IPS-20b (cell line): ENCODE results near the gene SPDYA.

Experiments
- H3K27ac ChIP-seq: one replicate; pipeline ENCODE4 v1.5.1; 2013; ENCODE audit warnings: low read length
- H3K27me3 ChIP-seq: 2 replicates; pipeline ENCODE4 v1.6.1; 2013; ENCODE audit warnings: mild to moderate bottlenecking, low read length, inconsistent platforms; ENCODE audit not compliant: insufficient read depth
- H3K36me3 ChIP-seq: 2 replicates; pipeline ENCODE4 v1.6.1; 2013; ENCODE audit warnings: low read depth, mild to moderate bottlenecking, inconsistent platforms, low read length, moderate library complexity; ENCODE audit not compliant: insufficient read depth
- H3K4me1 ChIP-seq: 2 replicates; pipeline ENCODE4 v1.6.1; 2013; ENCODE audit warnings: mild to moderate bottlenecking, control low read depth, inconsistent platforms, low read length, moderate library complexity; ENCODE audit not compliant: insufficient read depth
- H3K4me3 ChIP-seq: 2 replicates; pipeline ENCODE4 v1.5.1; 2013; ENCODE audit warnings: mild to moderate bottlenecking, low read length, inconsistent platforms
- H3K9ac ChIP-seq: 2 replicates; pipeline ENCODE4 v1.6.1; 2013; ENCODE audit warnings: low read depth, mild to moderate bottlenecking, inconsistent platforms, low read length, moderate library complexity
- H3K9me3 ChIP-seq: 2 replicates; pipeline ENCODE4 v1.6.1; 2013; ENCODE audit warnings: mild to moderate bottlenecking, low read depth, low read length, inconsistent platforms; ENCODE audit not compliant: insufficient read depth

SPDYA gene

DNA sequence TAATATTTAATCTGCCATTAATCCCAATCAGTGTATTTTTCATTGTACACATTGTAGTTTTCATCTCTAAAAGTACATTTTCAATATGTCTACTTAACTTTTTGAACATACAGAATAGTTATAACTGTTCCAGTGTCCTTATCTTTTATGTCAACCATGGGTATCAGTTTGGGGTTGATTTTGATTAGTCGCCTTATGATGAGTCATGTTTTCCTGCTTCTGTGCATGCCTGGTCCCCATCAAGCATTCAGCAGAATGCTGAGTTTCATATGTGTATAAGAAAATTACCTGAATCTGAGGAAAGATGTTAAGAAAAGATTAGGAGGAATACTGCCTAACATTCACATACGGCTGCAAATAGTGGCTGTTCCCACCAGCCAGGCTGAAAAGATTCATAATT lies 17.7 kb downstream of the SPDYA start:
- H3K9ac ChIP-seq = no peak overlapping the region
- no peaks in the 10 kb centered on the region for H3K27me3 ChIP-seq
- H3K4me1 ChIP-seq = no peaks in the 10 kb centered on the region
- H3K9me3 ChIP-seq = no peaks in the 10 kb centered on the region
- no peak overlapping the region for H3K4me3 ChIP-seq
- H3K36me3 ChIP-seq = no peaks in the 10 kb centered on the region
- no peak overlapping the region for H3K27ac ChIP-seq

DNA sequence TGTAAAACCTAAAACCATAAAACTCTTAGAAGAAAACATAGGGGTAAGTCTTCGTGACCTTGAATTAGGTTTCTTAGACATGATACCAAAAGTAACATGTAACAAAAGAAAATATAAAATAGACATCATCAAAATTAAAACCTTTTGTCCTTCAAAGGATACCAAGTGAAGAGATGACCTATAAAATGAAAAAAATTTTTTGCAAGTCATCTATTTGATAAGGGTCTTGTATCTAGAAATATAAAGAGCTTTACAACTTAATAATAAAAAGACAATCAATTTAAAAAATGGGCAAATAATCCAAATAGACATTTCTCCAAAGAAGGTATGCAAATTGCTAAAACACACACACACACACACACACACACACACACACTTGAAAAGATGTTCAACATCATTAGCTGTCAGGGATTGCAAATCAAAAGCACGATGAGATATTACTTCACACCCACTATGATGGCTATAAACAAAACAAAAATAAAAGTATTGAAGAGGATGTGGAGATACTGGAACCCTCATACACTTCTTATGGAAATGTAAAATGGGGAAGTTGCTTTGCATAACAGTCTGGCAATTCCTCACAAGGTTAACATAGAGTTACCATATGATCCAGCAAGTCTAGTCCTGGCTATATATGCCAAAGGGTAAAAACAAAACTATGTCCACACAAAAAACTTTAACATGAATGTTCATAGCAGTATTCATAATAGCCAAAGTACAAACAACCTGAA lies 23.3 kb downstream of the SPDYA start:
- Histone ChIP-seq H3K4me3 (no peak overlapping the region), H3K9ac (no peak overlapping the region)

DNA sequence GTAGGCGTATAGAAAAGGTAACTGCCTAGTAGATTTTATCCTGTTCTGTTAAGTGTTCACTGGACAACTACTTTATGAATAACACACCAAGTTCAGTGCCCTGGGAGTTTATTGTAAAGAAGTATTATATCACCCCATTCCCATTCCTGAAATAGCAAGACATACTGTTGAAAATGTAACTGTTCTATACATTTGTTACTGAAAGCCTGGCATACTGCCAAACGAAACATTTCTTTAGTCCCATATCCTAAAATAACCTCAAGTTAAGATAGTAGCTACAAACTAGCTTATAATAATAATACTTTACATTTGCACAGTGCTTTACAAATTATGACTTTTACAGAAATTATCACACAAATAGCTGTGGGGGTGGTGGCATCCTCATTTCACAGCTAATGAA lies 25.1 kb downstream of the SPDYA start:
- H3K36me3 ChIP-seq = no peaks in the 10 kb centered on the region
- no peak overlapping the region for H3K27ac ChIP-seq
- no peaks in the 10 kb centered on the region for H3K9me3 ChIP-seq
- H3K4me1 ChIP-seq = no peaks in the 10 kb centered on the region
- H3K27me3 ChIP-seq = no peaks in the 10 kb centered on the region
- no peak overlapping the region for H3K4me3 ChIP-seq
- H3K9ac ChIP-seq = no peak overlapping the region

More for the DNA sequence above, 23.3 kb downstream of the SPDYA start:
- Histone ChIP-seq H3K27me3 (no peaks in the 10 kb centered on the region), H3K27ac (no peak overlapping the region), H3K36me3 (no peaks in the 10 kb centered on the region), H3K9me3 (no peaks in the 10 kb centered on the region), H3K4me1 (no peaks in the 10 kb centered on the region)

- H3K36me3 ChIP-seq = no peaks in the 10 kb centered on the region
- H3K27me3 ChIP-seq = no peaks in the 10 kb centered on the region
- no peak overlapping the region for H3K27ac ChIP-seq
- H3K9me3 ChIP-seq = no peaks in the 10 kb centered on the region
- no peaks in the 10 kb centered on the region for H3K4me1 ChIP-seq
- H3K9ac ChIP-seq = no peak overlapping the region
- H3K4me3 ChIP-seq = no peak overlapping the region
Observed at GRCh38 chr2:28838971-28839370, 28.3 kb downstream of the SPDYA start.

DNA sequence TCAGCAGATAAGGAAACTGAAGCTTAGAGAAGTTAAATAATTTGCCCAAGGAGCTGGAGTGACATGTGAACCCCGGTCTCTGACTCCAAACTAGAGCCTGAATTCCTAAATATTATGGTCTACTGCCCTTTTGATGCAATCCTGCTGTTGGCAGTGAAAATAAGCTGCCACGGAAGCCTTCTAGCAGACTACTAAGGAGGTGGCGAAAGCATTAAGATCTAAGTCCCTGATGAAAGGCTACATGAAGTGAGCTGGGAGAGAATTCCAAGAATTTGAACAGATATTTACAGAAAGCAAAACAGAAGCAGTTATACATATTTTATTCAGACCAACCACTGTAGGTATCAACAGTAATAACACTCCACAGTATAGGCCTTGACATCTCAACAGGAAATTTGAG lies 31.4 kb downstream of the SPDYA start:
- Histone ChIP-seq H3K27ac (no peak overlapping the region), H3K9me3 (no peaks in the 10 kb centered on the region), H3K9ac (no peak overlapping the region), H3K36me3 (no peaks in the 10 kb centered on the region), H3K4me3 (no peak overlapping the region), H3K27me3 (no peaks in the 10 kb centered on the region), H3K4me1 (no peaks in the 10 kb centered on the region)

DNA sequence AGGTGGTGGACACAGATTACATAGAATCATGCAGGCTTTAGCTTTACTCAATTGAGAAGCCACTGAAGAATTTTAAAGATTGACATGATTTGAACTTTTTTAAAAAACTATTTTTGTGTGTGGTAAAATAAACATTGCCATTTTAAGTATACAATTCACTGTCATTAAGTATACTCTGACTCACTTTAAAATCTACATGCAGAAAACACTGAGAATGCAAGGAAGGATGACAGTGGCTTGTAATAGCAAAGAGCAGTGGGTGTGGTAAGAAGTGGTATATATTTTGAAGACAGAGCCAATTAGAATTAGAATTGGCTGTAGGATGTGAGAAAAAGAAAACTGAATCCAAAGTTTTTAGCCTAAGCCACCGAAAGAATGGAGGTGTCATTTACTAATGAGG lies 44.6 kb downstream of the SPDYA start:
- Histone ChIP-seq H3K4me3 (no peak overlapping the region), H3K27ac (no peak overlapping the region), H3K4me1 (no peaks in the 10 kb centered on the region), H3K27me3 (no peaks in the 10 kb centered on the region), H3K9ac (no peak overlapping the region), H3K36me3 (peaks cover 28% of the 10 kb centered on the region), H3K9me3 (no peaks in the 10 kb centered on the region)

GRCh38 chr2:28855977-28856376 lies 45.3 kb downstream of the SPDYA start:
- H3K27ac ChIP-seq = no peak overlapping the region

DNA sequence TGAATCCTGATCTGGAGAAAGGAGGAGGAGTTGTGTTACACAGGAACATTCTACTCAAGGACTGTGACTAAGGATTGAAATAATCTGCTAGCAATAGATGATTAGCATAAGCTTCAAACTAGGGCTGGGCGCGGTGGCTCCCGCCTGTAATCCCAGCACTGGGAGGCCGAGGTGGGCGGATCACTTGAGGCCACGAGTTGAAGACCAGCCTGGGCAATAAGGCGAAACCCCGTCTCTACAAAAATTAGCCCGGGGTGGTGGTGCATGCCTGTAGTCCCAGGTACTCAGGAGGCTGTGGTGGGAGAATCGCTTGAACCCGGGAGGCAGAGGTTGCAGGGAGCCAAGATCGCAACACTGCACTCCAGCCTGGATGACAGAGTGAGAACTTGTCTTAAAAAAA lies 58.0 kb downstream of the SPDYA start:
- Histone ChIP-seq H3K27ac (no peak overlapping the region), H3K9ac (peak overlapping the region; percentile 95; the same call in 1 of the 2 replicates), H3K4me3 (peak overlapping the region; percentile 98), H3K9me3 (no peaks in the 10 kb centered on the region), H3K27me3 (no peaks in the 10 kb centered on the region; the same call in 1 of the 2 replicates), H3K4me1 (peaks cover 3% of the 10 kb centered on the region; the same call in 1 of the 2 replicates), H3K36me3 (peaks cover 13% of the 10 kb centered on the region; the same call in 1 of the 2 replicates)

More at GRCh38 chr2:28855977-28856376, 45.3 kb downstream of the SPDYA start:
- Histone ChIP-seq H3K36me3 (peaks cover 35% of the 10 kb centered on the region), H3K4me3 (no peak overlapping the region), H3K27me3 (no peaks in the 10 kb centered on the region), H3K4me1 (no peaks in the 10 kb centered on the region), H3K9me3 (no peaks in the 10 kb centered on the region), H3K9ac (no peak overlapping the region)

DNA sequence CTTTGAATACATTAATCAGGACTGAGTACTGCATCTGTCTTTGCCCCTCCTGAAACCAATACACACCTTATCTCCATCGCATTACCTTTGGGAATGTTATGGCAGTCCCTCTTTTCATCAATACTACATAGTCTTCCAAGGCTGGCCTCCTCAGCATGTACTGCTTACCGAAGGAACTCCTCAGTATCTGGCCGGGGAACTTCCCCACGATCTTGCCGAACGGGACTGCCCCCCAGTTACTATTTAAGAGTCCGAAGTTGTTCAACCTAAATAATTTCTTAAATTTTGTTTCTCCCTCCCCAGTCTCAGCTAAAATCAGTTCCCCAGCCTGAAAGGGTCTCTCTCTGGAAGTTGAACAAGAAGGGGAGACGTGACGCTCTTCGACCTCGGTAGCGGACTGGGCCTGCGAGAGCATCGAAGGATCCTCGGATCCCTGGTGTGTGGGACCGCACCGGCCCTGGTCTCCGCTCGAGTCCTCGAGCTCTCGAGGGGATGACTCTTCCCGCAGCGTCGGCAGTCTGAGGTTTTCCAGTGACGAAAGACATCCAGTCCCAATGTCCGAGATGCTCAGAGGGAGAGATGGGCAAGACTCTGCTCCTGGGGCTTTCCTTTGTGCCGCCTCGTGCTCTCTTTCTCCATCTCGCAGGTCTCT lies 59.0 kb downstream of the SPDYA start:
- peak overlapping the region; percentile 98 for H3K4me3 ChIP-seq
- peaks cover 3% of the 10 kb centered on the region; the same call in 1 of the 2 replicates for H3K4me1 ChIP-seq
- peaks cover 3% of the 10 kb centered on the region; the same call in 1 of the 2 replicates for H3K36me3 ChIP-seq
- H3K27ac ChIP-seq = peak overlapping the region; percentile 28
- peak overlapping the region; percentile 95 for H3K9ac ChIP-seq
- H3K9me3 ChIP-seq = no peaks in the 10 kb centered on the region
- H3K27me3 ChIP-seq = peaks cover under 1% of the 10 kb centered on the region; the same call in 1 of the 2 replicates

- no peaks in the 10 kb centered on the region; the same call in 1 of the 2 replicates for H3K36me3 ChIP-seq
- no peaks in the 10 kb centered on the region for H3K9me3 ChIP-seq
- H3K27ac ChIP-seq = peak within 1 kb of the TSS; percentile 28
- peaks cover 7% of the 10 kb centered on the region for H3K27me3 ChIP-seq
- H3K4me1 ChIP-seq = peaks cover 3% of the 10 kb centered on the region; the same call in 1 of the 2 replicates
- H3K9ac ChIP-seq = peak within 1 kb of the TSS; percentile 95
- peak within 1 kb of the TSS; percentile 98 for H3K4me3 ChIP-seq
Observed at GRCh38 chr2:28870146-28870891, 59.7 kb downstream of the SPDYA start, which contains the start of gene TRMT61B. Gene TRMT61B (minus strand): TSS chr2:28870309. CDS start chr2:28870277, 32 bp downstream.

GRCh38 chr2:28871620-28872019 lies 61.0 kb downstream of the SPDYA start:
- Histone ChIP-seq H3K36me3 (no peaks in the 10 kb centered on the region), H3K27me3 (peaks cover 16% of the 10 kb centered on the region), H3K27ac (no peak overlapping the region), H3K4me3 (no peak overlapping the region), H3K9ac (no peak overlapping the region), H3K9me3 (no peaks in the 10 kb centered on the region), H3K4me1 (peaks cover 3% of the 10 kb centered on the region; the same call in 1 of the 2 replicates)
